T-helper 2 cell (primary cell): ENCODE measurements around the gene LRPAP1.
"Not testable (repeated sequence)": the region's sequence is repeated elsewhere in the genome, so short reads cannot be mapped to it uniquely, and the experiment has no call there.

Source experiments
- DNase-seq, 5 experiments: peaks; one replicate each; pipeline versions ENCODE4 v3.0.0 to v3.0.0-alpha.2; 2012 to 2022

The LRPAP1 gene

GRCh38 chr4:3518511-3518880 is 13.7 kb downstream of the LRPAP1 start:
- DNase-seq: no peak

GRCh38 chr4:3517731-3518510 is 14.3 kb downstream of the LRPAP1 start:
- DNase-seq: peak in 1 of 5 experiments; percentile 3

GRCh38 chr4:3516836-3517730 is 15.1 kb downstream of the LRPAP1 start:
- DNase-seq: peak in 1 of 5 experiments; percentile 3

- DNase-seq: no peak
Measured at GRCh38 chr4:3516061-3516835, 16.0 kb downstream of the LRPAP1 start.

- no peak for DNase-seq
Measured at GRCh38 chr4:3515646-3516045, 16.6 kb downstream of the LRPAP1 start.

- no peak for DNase-seq
Measured at GRCh38 chr4:3514806-3515501, 17.3 kb downstream of the LRPAP1 start.

- no peak for DNase-seq
Measured at GRCh38 chr4:3514221-3514780, 17.9 kb downstream of the LRPAP1 start.

- no peak for DNase-seq
Measured at GRCh38 chr4:3513807-3514206, 18.4 kb downstream of the LRPAP1 start.

GRCh38 chr4:3512719-3513118 is 19.5 kb downstream of the LRPAP1 start:
- DNase-seq: no peak

- no peak for DNase-seq
Measured at GRCh38 chr4:3512279-3512678, 19.9 kb downstream of the LRPAP1 start.

- DNase-seq: not testable (repeated sequence)
Measured at GRCh38 chr4:3511601-3512000, 20.6 kb downstream of the LRPAP1 start.

GRCh38 chr4:3511187-3511586 is 21.0 kb downstream of the LRPAP1 start:
- DNase-seq: no peak

- DNase-seq: no peak
Measured at GRCh38 chr4:3510481-3510880, 21.7 kb downstream of the LRPAP1 start.

GRCh38 chr4:3508542-3508941 is 23.7 kb downstream of the LRPAP1 start:
- DNase-seq: no peak

- no peak for DNase-seq
Measured at GRCh38 chr4:3505231-3505630, 27.0 kb downstream of the LRPAP1 start.

GRCh38 chr4:3502941-3503936 is 29.0 kb downstream of the LRPAP1 start:
- peak in 1 of 5 experiments; percentile 78 for DNase-seq

- DNase-seq: no peak
Measured at GRCh38 chr4:3501825-3502425, 30.3 kb downstream of the LRPAP1 start.

GRCh38 chr4:3501126-3501824 is 30.9 kb downstream of the LRPAP1 start:
- no peak for DNase-seq

- DNase-seq: no peak
Measured at GRCh38 chr4:3500634-3501101, 31.6 kb downstream of the LRPAP1 start.

GRCh38 chr4:3500111-3500510 is 32.1 kb downstream of the LRPAP1 start:
- DNase-seq: no peak
